SH-SY5Y (cell line): ENCODE data around the gene SORCS3.

Source experiments
- GATA2 ChIP-seq: IDR thresholded peaks from 2 replicates; pipeline ENCODE4 v1.6.1; 2011; ENCODE audit warnings: mild to moderate bottlenecking, low read depth, low read length
- GATA3 ChIP-seq: IDR thresholded peaks from 2 replicates; pipeline ENCODE4 v1.6.1; 2011; ENCODE audit warnings: low read depth, mild to moderate bottlenecking, low read length, moderate library complexity

- TF ChIP-seq GATA3 (no peak), GATA2 (no peak)
Observed at GRCh38 chr10:104904753-104905323, 263.7 kb downstream of the SORCS3 start.
